Caco-2 (cell line): ENCODE data around the gene NALF2. TPM values are rescaled to one million over a fixed set of nuclear protein-coding genes. Genes with fewer than 3 reads are reported as not detected.

Experiments
- BruUV-seq: library from RNA; stranded (reverse); fragments of 400-500 nt; replicated peaks from 2 replicates; lab custom pipeline; 2021; lab: Mats Ljungman, UMichigan
- CTCF ChIA-PET: fragments of 300-600 bp; sonication (Branson Sonifier 250); formaldehyde crosslinking; loops from one replicate; lab custom pipeline; 2022; ENCODE audit warnings: antibody characterized with exemption; lab: Charles Lee
- POLR2A ChIA-PET: fragments of 300-600 bp; sonication (Branson Sonifier 250); formaldehyde crosslinking; loops from one replicate; lab custom pipeline; 2022; ENCODE audit warnings: antibody characterized with exemption; lab: Charles Lee
- DNase-seq, 2 experiments: peaks; one replicate each; pipeline versions ENCODE4 v3.0.0 to v3.0.0-alpha.2; 2020 to 2022
- H3K27me3 ChIP-seq: replicated peaks from 2 replicates; pipeline ENCODE4 v1.6.0; 2011; ENCODE audit warnings: low read length; ENCODE audit not compliant: control insufficient read depth, insufficient read depth
- H3K36me3 ChIP-seq: 2 replicates; pipeline ENCODE4 v1.5.1; 2011; ENCODE audit warnings: low read length; ENCODE audit not compliant: control insufficient read depth, insufficient read depth
- H3K4me1 ChIP-seq: fragments of 250-450 bp; sonication (Bioruptor Pico); 2 replicates; pipeline ENCODE4 v1.5.1; 2020; ENCODE audit warnings: mild to moderate bottlenecking
- H3K4me3 ChIP-seq: 2 replicates; pipeline ENCODE4 v1.5.1; 2011; ENCODE audit warnings: low read depth, mild to moderate bottlenecking, control low read depth, low read length
- H3K9me3 ChIP-seq: fragments of 250-450 bp; sonication (Bioruptor Pico); 2 replicates; pipeline ENCODE4 v1.5.1; 2020; ENCODE audit warnings: mild to moderate bottlenecking, moderate library complexity
- H3K27ac Mint-ChIP-seq: one replicate; pipeline ENCODE4 v1.8.0; 2022; ENCODE audit warnings: mixed read lengths; ENCODE audit not compliant: unreplicated experiment
- H3K27me3 Mint-ChIP-seq: one replicate; pipeline ENCODE4 v1.8.0; 2022; ENCODE audit warnings: mixed read lengths; ENCODE audit not compliant: insufficient read depth, unreplicated experiment
- H3K36me3 Mint-ChIP-seq: one replicate; pipeline ENCODE4 v1.8.0; 2022; ENCODE audit warnings: mild to moderate bottlenecking, mixed read lengths; ENCODE audit not compliant: insufficient read depth, unreplicated experiment
- H3K4me1 Mint-ChIP-seq: one replicate; pipeline ENCODE4 v1.8.0; 2022; ENCODE audit warnings: low read depth, mixed read lengths; ENCODE audit not compliant: unreplicated experiment
- H3K4me3 Mint-ChIP-seq: one replicate; pipeline ENCODE4 v1.8.0; 2022; ENCODE audit warnings: mild to moderate bottlenecking, moderate library complexity, mixed read lengths; ENCODE audit not compliant: unreplicated experiment
- H3K9me3 Mint-ChIP-seq: one replicate; pipeline ENCODE4 v1.8.0; 2022; ENCODE audit warnings: mixed read lengths; ENCODE audit not compliant: unreplicated experiment
- intact Hi-C: fragments of 100-400 bp; cut with micrococcal nuclease; formaldehyde crosslinking; loops from one replicate; pipeline ENCODE4 v1.10.0; 2022; ENCODE audit not compliant: unreplicated experiment
- total RNA-seq: library from RNA; stranded (reverse); gene quantifications from 2 replicates; pipeline ENCODE4 v1.2.3, GENCODE V29; 2022
- TF ChIP-seq, protein P1 (sequence below), 2 experiments: fragments of 200-600 bp in 1 of 2; IDR thresholded peaks; 1 replicate in 1 of 2; 2 replicates in 1 of 2; pipeline versions ENCODE4 v1.5.1 to v1.8.0; 2011 to 2022; ENCODE audit warnings: antibody characterized with exemption in 1 of 2, control low read depth in 1 of 2, inconsistent platforms in 1 of 2, low read depth in 1 of 2, low read length in 1 of 2, mild to moderate bottlenecking in 1 of 2, moderate library complexity in 1 of 2; ENCODE audit not compliant: insufficient read depth in 1 of 2, severe bottlenecking in 1 of 2, unreplicated experiment in 1 of 2

The NALF2 gene
- total RNA-seq, 1 experiment from 2014 or later: 3.1 TPM

DNA sequence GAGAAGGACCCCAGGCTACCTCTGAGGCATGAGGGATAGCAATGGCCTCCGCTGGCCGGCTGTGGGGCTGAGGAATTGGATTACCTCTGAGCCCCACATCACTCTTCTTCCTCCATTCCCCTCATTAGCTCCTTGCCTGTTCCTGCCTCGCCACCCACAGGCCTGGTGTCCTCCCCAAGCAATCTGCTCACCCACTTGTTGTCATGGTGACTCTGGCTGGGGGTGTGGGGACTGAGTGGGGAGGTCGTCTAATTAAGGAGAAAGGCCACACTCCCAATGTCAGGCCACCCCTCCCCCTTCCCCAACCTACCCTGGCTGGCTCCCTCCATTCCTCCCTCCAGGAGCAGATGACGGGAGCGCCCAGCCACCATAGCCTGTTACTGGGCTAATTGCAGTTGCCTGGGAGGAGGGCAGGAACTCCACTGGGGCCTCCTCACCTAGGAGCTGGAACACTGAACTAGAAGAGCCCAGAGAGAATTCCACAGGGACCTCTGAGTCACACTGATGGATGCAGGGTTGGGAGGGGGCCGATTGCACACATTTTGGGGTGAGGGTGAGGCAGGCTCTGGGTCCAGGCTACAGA lies 20.7 kb downstream of the NALF2 start:
- BruUV-seq: no TSS peak
- intact Hi-C loops: no loop called here
- no peaks in the 10 kb centered on the region for H3K27me3 ChIP-seq
- Mint-ChIP-seq H3K27me3 (no peaks in the 10 kb centered on the region), H3K4me1 (peaks cover 3% of the 10 kb centered on the region), H3K9me3 (no peaks in the 10 kb centered on the region), H3K36me3 (no peaks in the 10 kb centered on the region), H3K27ac (no peak overlapping the region), H3K4me3 (no peak overlapping the region)
- no peak overlapping the region for H3K4me3 ChIP-seq
- TF ChIP-seq, protein P1, sequence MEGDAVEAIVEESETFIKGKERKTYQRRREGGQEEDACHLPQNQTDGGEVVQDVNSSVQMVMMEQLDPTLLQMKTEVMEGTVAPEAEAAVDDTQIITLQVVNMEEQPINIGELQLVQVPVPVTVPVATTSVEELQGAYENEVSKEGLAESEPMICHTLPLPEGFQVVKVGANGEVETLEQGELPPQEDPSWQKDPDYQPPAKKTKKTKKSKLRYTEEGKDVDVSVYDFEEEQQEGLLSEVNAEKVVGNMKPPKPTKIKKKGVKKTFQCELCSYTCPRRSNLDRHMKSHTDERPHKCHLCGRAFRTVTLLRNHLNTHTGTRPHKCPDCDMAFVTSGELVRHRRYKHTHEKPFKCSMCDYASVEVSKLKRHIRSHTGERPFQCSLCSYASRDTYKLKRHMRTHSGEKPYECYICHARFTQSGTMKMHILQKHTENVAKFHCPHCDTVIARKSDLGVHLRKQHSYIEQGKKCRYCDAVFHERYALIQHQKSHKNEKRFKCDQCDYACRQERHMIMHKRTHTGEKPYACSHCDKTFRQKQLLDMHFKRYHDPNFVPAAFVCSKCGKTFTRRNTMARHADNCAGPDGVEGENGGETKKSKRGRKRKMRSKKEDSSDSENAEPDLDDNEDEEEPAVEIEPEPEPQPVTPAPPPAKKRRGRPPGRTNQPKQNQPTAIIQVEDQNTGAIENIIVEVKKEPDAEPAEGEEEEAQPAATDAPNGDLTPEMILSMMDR (IDR thresholded peaks at IDR 0.05; ENCODE audit: insufficient read depth in 1 of 2, low read depth in 1 of 2, low read length in 1 of 2, severe bottlenecking in 1 of 2, unreplicated experiment in 1 of 2): no peak
- POLR2A ChIA-PET: no interaction called here
- no peaks in the 10 kb centered on the region for H3K36me3 ChIP-seq
- CTCF ChIA-PET: no interaction called here
- DNase-seq: no peak
- H3K9me3 ChIP-seq: no peaks in the 10 kb centered on the region
- H3K4me1 ChIP-seq: no peaks in the 10 kb centered on the region

DNA sequence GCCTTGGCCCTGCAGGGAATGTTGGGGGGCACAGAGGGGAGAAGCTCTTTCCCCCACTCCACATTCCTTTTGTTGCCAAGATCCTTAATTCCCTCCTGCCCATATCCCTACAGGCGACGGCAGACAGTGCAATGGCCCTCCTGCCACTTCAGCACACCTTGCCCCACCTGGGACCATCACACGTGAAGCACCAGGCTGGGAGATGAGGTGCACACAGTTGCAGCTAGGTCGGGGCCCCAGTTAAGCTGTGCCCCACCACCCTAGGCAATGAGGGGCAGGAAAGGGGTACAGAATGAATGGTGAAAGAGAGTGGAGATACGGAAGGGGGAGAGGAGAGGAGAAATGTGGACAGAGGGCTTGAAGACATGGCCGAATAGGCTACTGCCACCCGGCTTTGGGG lies 26.2 kb downstream of the NALF2 start:
- H3K27me3 ChIP-seq: no peaks in the 10 kb centered on the region
- no peak overlapping the region for H3K27ac Mint-ChIP-seq
- no peak overlapping the region for H3K4me3 Mint-ChIP-seq
- intact Hi-C loops: no loop called here
- H3K36me3 Mint-ChIP-seq: no peaks in the 10 kb centered on the region
- TF ChIP-seq, protein P1 (IDR thresholded peaks at IDR 0.05; ENCODE audit: insufficient read depth in 1 of 2, low read depth in 1 of 2, low read length in 1 of 2, severe bottlenecking in 1 of 2, unreplicated experiment in 1 of 2): no peak
- POLR2A ChIA-PET: no interaction called here
- no TSS peak for BruUV-seq
- CTCF ChIA-PET: no interaction called here
- H3K9me3 Mint-ChIP-seq: peaks cover 7% of the 10 kb centered on the region
- H3K36me3 ChIP-seq: no peaks in the 10 kb centered on the region
- no peaks in the 10 kb centered on the region for H3K9me3 ChIP-seq
- H3K4me1 ChIP-seq: no peaks in the 10 kb centered on the region
- no peak overlapping the region for H3K4me3 ChIP-seq
- no peak for DNase-seq
- H3K4me1 Mint-ChIP-seq: no peaks in the 10 kb centered on the region
- no peaks in the 10 kb centered on the region for H3K27me3 Mint-ChIP-seq

DNA sequence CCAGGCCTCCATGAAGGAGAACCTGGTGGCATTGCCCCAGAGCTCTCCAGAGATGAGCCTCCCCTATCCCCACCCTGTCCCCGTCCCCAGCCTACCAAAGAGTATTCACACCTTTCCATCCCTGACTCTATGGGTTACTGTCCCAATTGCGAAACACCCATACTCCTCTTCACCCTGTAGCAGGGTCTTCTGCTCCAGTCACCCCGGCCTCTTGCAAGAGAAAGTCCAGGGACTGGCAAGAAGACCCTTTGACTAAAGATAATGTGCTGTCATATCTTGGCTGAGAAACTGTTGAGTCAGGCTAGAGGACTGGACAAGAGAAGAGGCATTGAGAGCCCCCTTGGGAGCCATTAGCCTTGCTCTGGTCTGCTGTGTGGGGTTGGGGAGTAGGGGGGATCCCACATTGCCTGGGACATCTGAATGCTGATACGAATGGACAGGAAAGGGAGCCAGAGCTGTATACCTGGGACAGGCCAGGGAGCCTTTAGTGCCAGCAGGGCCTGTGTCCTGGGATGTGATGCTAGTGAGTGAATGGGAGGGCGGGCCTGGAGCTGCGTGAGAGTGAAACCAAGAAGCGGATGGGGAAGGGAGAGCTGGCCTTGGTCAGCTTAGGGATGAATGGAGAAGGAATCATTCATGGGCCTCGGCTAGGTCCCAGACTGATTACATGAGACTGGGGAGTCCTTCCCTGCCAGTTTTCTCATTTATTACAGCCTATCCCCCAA lies 27.1 kb downstream of the NALF2 start:
- CTCF ChIA-PET: no interaction called here
- Mint-ChIP-seq H3K9me3 (peaks cover 9% of the 10 kb centered on the region), H3K4me3 (no peak overlapping the region)

More for the DNA sequence above, 27.1 kb downstream of the NALF2 start:
- H3K4me1 Mint-ChIP-seq: no peaks in the 10 kb centered on the region
- no peak for DNase-seq
- no peak overlapping the region for H3K4me3 ChIP-seq
- no peaks in the 10 kb centered on the region for H3K36me3 Mint-ChIP-seq
- H3K27ac Mint-ChIP-seq: no peak overlapping the region
- no peaks in the 10 kb centered on the region for H3K27me3 Mint-ChIP-seq
- no peaks in the 10 kb centered on the region for H3K9me3 ChIP-seq
- TF ChIP-seq, protein P1 (IDR thresholded peaks at IDR 0.05; ENCODE audit: insufficient read depth in 1 of 2, low read depth in 1 of 2, low read length in 1 of 2, severe bottlenecking in 1 of 2, unreplicated experiment in 1 of 2): no peak
- no peaks in the 10 kb centered on the region for H3K4me1 ChIP-seq
- POLR2A ChIA-PET: no interaction called here
- H3K27me3 ChIP-seq: no peaks in the 10 kb centered on the region
- H3K36me3 ChIP-seq: no peaks in the 10 kb centered on the region
- intact Hi-C loops: no loop called here
- no TSS peak for BruUV-seq
